HG02798 (cell line): ENCODE data around the gene CHMP4A.

ENCODE experiments used
- ATAC-seq: cut with Tn5 transposase; IDR thresholded peaks from one replicate; pipeline ENCODE4 v1.9.1; 2021; ENCODE audit warnings: mild to moderate bottlenecking; ENCODE audit not compliant: unreplicated experiment, poor library complexity

CHMP4A gene

DNA sequence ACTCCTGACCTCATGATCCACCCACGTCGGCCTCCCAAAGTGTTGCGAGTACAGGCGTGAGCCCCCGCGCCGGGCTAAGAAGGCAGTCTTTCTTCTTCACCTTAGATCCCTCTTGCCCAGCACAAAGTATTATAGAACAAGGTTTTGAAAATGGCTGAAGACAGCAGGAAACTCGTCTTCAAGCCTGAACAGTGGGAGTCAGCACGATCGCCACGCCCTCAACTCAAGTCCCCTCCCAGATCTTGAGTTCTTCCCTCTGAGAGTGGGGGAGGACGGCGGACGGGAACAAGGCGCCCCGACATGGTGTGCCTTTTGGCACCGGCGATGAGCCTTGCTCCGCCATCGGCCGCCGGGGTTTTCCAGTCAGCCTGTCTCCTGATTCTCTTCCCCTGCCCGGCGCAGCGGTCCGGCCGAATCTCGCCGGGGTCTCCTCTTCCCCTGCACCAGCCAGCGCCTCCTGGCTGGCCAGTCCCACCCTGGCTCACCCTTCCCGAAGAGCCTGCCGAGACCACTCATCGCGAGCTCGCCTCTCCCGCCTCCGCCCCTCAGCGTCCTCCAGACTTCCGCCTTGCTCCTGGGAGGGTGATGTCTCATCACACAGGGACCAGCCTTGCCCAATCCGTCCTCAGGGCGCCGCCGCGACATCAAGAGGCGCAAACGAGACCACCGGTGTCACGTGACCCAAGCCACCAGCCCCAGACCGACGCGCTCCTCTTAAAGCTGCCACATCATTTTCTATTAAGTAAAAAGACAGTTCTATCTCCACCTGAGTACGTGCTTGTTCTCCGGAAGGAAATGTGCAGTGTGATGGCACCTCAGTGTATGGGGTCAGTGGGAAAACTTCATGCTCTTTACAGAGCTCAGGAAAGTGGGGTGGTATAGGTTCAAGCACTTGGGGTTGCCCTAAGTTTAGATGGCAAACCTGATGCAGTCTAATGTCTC is at the start of gene CHMP4A:
Gene CHMP4A (minus strand): TSS at position 565 of the 942 bp plus-strand sequence. CDS start 49 bp downstream, at position 516.
- peak; percentile 80 for ATAC-seq

GRCh38 chr14:24261969-24262327 is 48.7 kb upstream of the CHMP4A start:
- ATAC-seq, result no peak

- ATAC-seq, result no peak
These were observed 48.1 kb upstream of the CHMP4A start for GRCh38 chr14:24261256-24261968.

GRCh38 chr14:24260780-24261157 is 47.5 kb upstream of the CHMP4A start:
- no peak for ATAC-seq

- no peak for ATAC-seq
These were observed 46.9 kb upstream of the CHMP4A start for GRCh38 chr14:24260026-24260779.

DNA sequence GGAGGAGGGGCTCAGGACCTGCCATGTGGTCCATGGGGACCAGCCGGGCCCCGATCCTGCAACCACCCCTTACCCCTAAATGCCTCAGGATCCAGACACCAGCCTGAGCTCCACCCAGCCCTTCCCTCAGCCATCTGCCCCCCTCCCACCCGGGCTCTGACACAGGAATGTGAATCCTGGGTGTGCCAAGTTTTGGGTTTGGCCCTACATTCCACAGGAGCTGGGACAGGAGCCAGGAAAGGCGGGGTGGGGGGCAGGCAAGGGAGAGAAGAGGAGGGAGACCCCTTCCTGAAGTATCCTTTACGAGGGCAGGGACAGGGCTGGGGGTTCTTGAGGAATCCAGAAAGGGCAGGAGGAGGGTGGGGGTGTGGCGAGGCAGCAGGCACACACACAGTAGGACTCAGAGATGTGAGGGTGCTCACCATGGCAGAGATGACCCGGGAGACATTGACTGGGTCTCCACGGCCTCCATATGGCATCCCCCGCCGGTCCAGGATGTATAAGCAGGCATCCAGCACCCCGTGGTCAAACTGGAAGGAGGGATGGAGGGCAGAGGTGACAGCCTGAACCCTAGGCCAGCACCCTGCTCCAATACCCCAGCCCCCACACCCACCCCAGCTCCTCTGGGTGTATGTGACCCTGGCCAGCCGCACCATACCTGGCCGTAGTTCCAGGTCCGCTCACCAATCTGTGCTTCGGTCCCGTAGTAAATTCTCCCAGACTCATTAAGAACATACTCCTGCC is 46.2 kb upstream of the CHMP4A start:
- ATAC-seq, result no peak

GRCh38 chr14:24258548-24259265 is 45.4 kb upstream of the CHMP4A start:
- no peak for ATAC-seq

GRCh38 chr14:24258119-24258518 is 44.8 kb upstream of the CHMP4A start:
- ATAC-seq, result no peak

GRCh38 chr14:24256960-24257359 is 43.7 kb upstream of the CHMP4A start:
- no peak for ATAC-seq

GRCh38 chr14:24255931-24256711 is 42.8 kb upstream of the CHMP4A start:
- no peak for ATAC-seq

DNA sequence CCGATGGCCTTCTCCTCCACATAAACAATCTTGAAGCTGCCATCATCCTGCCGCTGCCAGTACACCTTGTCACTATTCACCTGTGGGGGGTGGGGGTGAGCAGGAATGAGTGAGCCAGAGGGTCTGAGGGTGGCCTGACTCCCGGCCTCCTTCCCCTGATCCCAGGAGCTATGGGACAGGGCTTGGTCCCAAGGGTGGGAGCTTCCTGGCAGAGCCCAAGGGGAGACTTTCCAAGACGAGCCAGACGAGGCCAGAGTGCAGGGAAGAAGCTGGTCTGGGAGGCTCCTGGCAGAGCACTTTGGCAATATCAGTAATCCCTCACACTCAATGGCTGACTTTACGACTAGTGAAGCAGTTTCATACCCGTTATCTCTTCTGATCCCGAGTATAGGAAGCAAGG is 42.1 kb upstream of the CHMP4A start:
- ATAC-seq, result no peak

GRCh38 chr14:24254630-24255392 is 41.5 kb upstream of the CHMP4A start:
- no peak for ATAC-seq

DNA sequence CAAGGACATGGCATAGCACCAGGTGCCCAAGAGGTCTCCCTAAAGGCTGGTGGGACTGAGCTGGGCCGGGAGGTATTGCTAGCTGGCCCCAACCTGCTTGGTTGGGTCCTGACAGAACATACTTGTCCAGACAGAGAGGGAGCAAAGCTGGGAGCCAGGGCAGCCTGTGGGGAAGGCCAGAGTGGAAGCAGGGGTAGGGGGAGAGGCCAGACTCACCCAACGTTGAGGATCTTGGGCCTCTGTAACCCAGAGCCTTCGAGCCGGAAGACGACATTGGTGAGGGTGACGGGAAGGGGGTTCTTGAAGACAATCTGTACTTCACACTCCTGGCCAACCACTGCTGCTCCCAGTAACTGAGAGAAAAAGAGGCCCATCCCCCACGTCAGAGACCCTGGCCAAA is 40.6 kb upstream of the CHMP4A start:
- no peak for ATAC-seq

DNA sequence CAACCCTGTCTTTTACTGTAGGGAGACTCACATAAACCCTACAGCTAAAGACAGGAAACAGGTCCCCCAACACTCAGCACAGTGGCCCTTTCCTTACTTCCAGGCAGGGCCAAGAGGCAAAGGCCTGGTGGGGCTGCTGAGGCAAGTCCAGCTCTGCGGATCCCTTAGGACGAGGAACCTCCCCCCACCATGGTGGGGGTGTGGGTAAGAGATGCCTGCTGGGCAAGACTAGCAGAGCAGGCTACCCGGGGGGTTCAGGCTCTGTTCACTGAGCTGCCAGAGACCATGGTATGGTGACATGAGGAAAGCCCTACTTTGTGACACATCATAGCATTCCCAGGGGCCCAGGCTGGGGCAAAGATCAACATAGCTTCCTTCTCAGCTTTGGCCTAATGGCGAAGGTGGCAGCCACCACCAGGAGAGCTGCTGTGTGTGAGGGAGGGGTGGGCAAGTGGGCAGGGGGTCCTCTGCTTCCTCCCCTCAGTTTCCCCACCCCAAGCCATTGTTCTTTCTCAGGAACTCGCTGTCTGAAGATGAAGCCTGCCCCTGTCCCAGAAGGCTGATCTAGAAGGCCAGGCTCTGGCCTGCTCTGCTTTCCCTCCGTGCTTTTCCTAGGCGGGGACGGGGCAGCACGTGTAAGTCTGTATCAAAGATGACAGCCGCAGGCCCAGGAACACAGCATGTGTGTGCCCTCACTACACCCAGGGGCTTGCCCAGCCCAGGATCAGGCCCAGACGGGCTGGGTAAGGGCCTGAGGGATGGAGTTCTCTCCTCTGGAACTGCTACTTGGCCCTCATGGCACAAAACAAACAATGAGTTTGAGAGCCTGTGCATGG is 39.2 kb upstream of the CHMP4A start:
- no peak for ATAC-seq

GRCh38 chr14:24251880-24252288 is 38.6 kb upstream of the CHMP4A start:
- no peak for ATAC-seq

GRCh38 chr14:24250354-24250753 is 37.1 kb upstream of the CHMP4A start:
- ATAC-seq, result no peak
